ENCODE results near the gene ADAMTS8.
"Not testable (repeated sequence)": the region's sequence is repeated elsewhere in the genome, so short reads cannot be mapped to it uniquely, and the experiment has no call there.

ADAMTS8 gene

DNA sequence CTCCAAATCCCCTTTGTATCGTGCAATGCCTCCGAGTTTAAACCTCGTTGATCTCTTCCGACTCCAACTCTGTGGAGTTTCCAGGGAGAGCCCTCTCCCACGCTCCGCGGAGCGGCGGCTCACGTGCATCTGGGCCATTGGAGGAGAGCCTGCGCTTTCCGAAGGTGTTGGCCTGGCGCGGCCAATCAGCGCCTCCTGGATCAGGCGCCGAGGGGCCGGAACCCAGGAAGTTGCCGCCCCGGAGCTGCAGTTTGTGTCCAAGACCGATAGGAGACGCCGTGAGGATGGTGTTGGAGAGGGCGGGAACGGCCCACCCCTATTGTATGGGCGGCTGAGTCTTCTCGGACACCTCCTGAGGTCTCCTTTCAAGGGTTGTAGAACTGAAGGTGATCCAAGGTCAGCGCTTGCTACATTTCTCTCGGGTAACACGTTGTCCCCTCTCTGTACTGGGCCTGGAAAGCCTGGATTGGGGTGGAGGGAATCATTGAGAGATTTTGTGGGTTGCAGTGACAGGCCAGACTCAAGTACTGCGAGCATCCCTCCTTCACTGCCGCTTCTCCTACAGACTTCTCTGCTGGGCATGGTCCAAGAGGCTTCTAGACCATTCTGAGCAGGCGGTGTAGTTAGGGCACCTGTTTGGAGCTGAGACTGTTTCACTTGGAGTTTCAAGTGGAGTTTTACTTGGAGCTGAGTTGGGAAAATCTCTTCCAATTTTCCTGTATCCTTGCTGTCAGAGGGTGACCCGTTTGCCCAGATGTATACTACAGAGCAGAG lies 21.8 kb upstream of the ADAMTS8 start:
- H3K4me1 Mint-ChIP-seq: peaks cover 6% of the 10 kb centered on the region
- no peaks in the 10 kb centered on the region for H3K36me3 Mint-ChIP-seq
- H3K4me3 Mint-ChIP-seq: peak overlapping the region; percentile 26
- H3K27ac Mint-ChIP-seq: no peak overlapping the region
- H3K9me3 Mint-ChIP-seq: no peaks in the 10 kb centered on the region
- DNase-seq (ENCODE audit: low spot score in 2 of 2): no peak
- no peak for ATAC-seq

- Mint-ChIP-seq H3K9me3 (no peaks in the 10 kb centered on the region), H3K4me1 (peaks cover 6% of the 10 kb centered on the region), H3K27ac (no peak overlapping the region), H3K36me3 (no peaks in the 10 kb centered on the region), H3K4me3 (peak overlapping the region; percentile 63)
- no peak for ATAC-seq
- no peak for DNase-seq (ENCODE audit: low spot score in 2 of 2)
Measured at GRCh38 chr11:130449310-130449990, 21.0 kb upstream of the ADAMTS8 start.

- Mint-ChIP-seq H3K27ac (no peak within 1 kb of the TSS), H3K4me1 (peaks cover 6% of the 10 kb centered on the region), H3K9me3 (no peaks in the 10 kb centered on the region), H3K4me3 (peak within 1 kb of the TSS; percentile 63), H3K36me3 (no peaks in the 10 kb centered on the region)
- DNase-seq (ENCODE audit: low spot score in 2 of 2) (peak in 1 of 2 donors; percentile 69), ATAC-seq (peak; percentile 77)
Measured at GRCh38 chr11:130448416-130449309, 20.3 kb upstream of the ADAMTS8 start, which contains the start of gene ADAMTS15. Gene ADAMTS15 (plus strand): TSS chr11:130448645. CDS start chr11:130448974, 329 bp downstream.

GRCh38 chr11:130448039-130448415 lies 19.6 kb upstream of the ADAMTS8 start:
- no peak for DNase-seq (ENCODE audit: low spot score in 2 of 2)
- H3K4me3 Mint-ChIP-seq: peak overlapping the region; percentile 63
- no peaks in the 10 kb centered on the region for H3K36me3 Mint-ChIP-seq
- no peak for ATAC-seq
- H3K9me3 Mint-ChIP-seq: no peaks in the 10 kb centered on the region
- peaks cover 6% of the 10 kb centered on the region for H3K4me1 Mint-ChIP-seq
- H3K27ac Mint-ChIP-seq: no peak overlapping the region

DNA sequence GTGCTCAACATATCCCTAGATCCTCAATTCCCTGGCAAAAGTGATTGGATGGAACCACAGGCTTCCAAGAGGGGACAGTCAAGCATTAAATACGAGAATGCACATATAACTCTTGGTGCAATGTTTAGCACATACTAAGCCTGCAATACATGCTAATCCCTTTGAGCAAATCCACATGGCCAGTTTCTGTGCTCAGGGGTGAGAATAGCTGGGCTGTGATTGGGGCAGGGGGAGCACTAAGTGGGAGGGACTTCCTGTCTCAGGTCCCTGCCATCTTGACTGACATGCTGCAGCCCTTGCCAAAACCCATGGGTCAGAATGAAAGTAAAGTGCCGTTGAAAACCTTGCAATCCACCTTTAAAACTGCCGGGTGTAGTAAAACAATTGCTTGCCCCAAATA lies 17.4 kb upstream of the ADAMTS8 start:
- Mint-ChIP-seq H3K27ac (no peak overlapping the region), H3K9me3 (no peaks in the 10 kb centered on the region), H3K36me3 (no peaks in the 10 kb centered on the region), H3K4me3 (no peak overlapping the region), H3K4me1 (peaks cover 6% of the 10 kb centered on the region)
- no peak for DNase-seq (ENCODE audit: low spot score in 2 of 2)
- no peak for ATAC-seq

- H3K27ac Mint-ChIP-seq: no peak overlapping the region
- H3K9me3 Mint-ChIP-seq: no peaks in the 10 kb centered on the region
- ATAC-seq (no peak), DNase-seq (ENCODE audit: low spot score in 2 of 2) (no peak)
- no peak overlapping the region for H3K4me3 Mint-ChIP-seq
- H3K36me3 Mint-ChIP-seq: no peaks in the 10 kb centered on the region
- H3K4me1 Mint-ChIP-seq: peaks cover 21% of the 10 kb centered on the region
Measured at GRCh38 chr11:130442737-130443136, 14.3 kb upstream of the ADAMTS8 start.

GRCh38 chr11:130441719-130442118 lies 13.3 kb upstream of the ADAMTS8 start:
- no peak for ATAC-seq
- Mint-ChIP-seq H3K4me3 (no peak overlapping the region), H3K36me3 (no peaks in the 10 kb centered on the region)

GRCh38 chr11:130439876-130440275 lies 11.5 kb upstream of the ADAMTS8 start:
- H3K36me3 Mint-ChIP-seq: no peaks in the 10 kb centered on the region

More at GRCh38 chr11:130441719-130442118, 13.3 kb upstream of the ADAMTS8 start:
- Mint-ChIP-seq H3K9me3 (no peaks in the 10 kb centered on the region), H3K27ac (no peak overlapping the region), H3K4me1 (peaks cover 21% of the 10 kb centered on the region)
- no peak for DNase-seq (ENCODE audit: low spot score in 2 of 2)

GRCh38 chr11:130439160-130439519 lies 10.7 kb upstream of the ADAMTS8 start:
- Mint-ChIP-seq H3K4me1 (peaks cover 21% of the 10 kb centered on the region), H3K9me3 (no peaks in the 10 kb centered on the region), H3K36me3 (no peaks in the 10 kb centered on the region), H3K27ac (peak overlapping the region; percentile 50), H3K4me3 (peak overlapping the region; percentile 3)
- peak; percentile 66 for ATAC-seq
- no peak for DNase-seq (ENCODE audit: low spot score in 2 of 2)

More at GRCh38 chr11:130439876-130440275, 11.5 kb upstream of the ADAMTS8 start:
- peaks cover 21% of the 10 kb centered on the region for H3K4me1 Mint-ChIP-seq
- no peak overlapping the region for H3K27ac Mint-ChIP-seq
- no peak for ATAC-seq
- DNase-seq (ENCODE audit: low spot score in 2 of 2): no peak
- no peak overlapping the region for H3K4me3 Mint-ChIP-seq
- H3K9me3 Mint-ChIP-seq: no peaks in the 10 kb centered on the region

DNA sequence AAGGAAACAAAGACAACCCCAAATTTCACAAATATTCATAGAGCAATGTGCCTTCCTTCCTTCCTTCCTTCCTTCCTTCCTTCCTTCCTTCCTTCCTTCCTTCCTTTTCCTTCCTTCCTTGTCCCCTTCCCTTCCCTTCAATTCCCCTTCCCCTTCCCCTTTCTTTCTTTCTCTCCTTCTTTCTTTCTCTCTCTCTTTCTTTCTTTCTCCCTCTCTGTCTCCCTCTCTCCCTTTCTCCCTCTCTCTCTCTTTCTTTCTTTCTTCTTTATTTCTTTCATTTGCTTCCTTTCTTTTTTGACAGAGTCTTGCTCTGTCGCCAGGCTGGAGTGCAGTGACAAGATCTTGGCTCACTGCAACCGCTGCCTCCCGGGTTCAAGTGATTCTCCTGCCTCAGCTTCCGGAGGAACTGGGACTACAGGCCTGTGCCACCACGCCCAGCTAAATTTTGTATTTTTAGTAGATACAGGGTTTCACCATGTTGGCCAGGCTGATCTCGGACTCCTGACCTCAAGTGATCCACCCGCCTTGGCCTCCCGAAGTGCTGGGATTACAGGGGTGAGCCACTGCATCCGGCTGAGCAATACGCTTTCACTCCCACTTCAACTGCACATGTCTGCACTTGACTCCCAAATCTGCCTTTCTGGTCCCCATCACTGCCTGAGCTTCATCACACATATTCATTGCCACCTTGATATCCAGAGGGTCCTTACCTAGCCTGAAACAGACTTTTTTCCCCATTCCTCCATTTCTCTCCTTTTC lies 10.2 kb upstream of the ADAMTS8 start:
- Mint-ChIP-seq H3K4me1 (peaks cover 21% of the 10 kb centered on the region), H3K27ac (peak overlapping the region; percentile 50), H3K4me3 (peak overlapping the region; percentile 3)
- H3K36me3 Mint-ChIP-seq; H3K9me3 Mint-ChIP-seq; DNase-seq (ENCODE audit: low spot score in 2 of 2): not testable (repeated sequence)
- ATAC-seq: peak; percentile 4

GRCh38 chr11:130437848-130438247 lies 9.4 kb upstream of the ADAMTS8 start:
- no peak overlapping the region for H3K27ac Mint-ChIP-seq
- peaks cover 21% of the 10 kb centered on the region for H3K4me1 Mint-ChIP-seq
- ATAC-seq (no peak), DNase-seq (ENCODE audit: low spot score in 2 of 2) (no peak)
- no peaks in the 10 kb centered on the region for H3K9me3 Mint-ChIP-seq
- no peak overlapping the region for H3K4me3 Mint-ChIP-seq
- H3K36me3 Mint-ChIP-seq: no peaks in the 10 kb centered on the region

DNA sequence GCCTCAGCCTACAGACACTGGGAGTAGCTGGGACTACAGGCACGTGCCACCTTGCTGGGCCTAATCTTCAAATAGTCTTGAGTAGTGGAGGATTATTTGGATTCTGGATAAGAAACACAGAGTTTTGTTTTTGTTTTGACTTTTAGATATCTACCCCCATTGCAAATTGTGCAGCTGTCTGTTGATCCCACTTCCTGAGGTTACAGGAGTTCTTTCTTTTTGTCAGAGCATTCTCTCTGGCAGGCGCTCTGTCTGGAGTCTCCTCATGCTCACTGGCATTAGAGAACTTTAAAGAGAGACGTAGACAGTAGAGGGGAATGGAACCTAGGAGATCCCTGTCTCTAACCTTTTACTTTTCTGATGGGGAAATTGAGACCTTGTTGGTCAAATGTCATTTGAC lies 7.8 kb upstream of the ADAMTS8 start:
- Mint-ChIP-seq H3K9me3 (no peaks in the 10 kb centered on the region), H3K4me3 (no peak overlapping the region), H3K27ac (no peak overlapping the region), H3K36me3 (no peaks in the 10 kb centered on the region), H3K4me1 (peaks cover 21% of the 10 kb centered on the region)
- ATAC-seq (no peak), DNase-seq (ENCODE audit: low spot score in 2 of 2) (no peak)

GRCh38 chr11:130435671-130436070 lies 7.3 kb upstream of the ADAMTS8 start:
- Mint-ChIP-seq H3K4me3 (no peak overlapping the region), H3K9me3 (no peaks in the 10 kb centered on the region), H3K36me3 (no peaks in the 10 kb centered on the region), H3K4me1 (peaks cover 21% of the 10 kb centered on the region), H3K27ac (no peak overlapping the region)
- ATAC-seq (no peak), DNase-seq (ENCODE audit: low spot score in 2 of 2) (no peak)

DNA sequence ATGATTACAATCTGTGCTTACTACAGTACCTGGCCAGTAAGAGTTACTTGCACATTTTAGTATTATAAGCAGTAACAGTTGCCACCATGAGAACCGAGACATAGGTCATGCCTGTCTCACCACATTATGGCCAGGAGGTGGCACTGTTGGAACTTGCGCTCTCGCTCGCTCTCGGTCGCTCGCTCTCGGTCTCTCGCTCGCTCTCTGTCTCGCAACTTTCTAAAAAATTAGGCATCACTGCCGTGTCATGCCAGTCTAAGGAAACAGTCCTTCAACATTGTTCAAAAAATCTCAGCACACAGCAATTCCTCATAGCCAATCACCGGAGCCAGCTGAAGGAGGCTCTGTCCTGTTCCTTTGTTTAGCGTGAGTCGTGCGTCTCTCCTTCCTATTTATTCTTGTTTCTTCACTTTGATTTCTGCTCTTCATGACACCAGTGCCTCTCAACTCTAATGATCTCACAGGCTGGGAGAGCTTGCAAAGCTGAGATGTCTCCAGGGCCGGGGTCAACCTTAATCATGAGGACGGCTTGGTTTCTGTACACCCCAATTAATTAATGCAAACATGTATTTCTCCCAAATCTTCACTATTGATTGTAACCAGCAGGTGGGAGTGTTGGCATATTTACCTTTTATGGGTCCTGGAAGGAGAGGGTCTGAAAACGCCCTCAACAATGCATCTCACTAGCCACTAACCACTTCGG lies 6.3 kb upstream of the ADAMTS8 start:
- Mint-ChIP-seq H3K27ac (no peak overlapping the region), H3K9me3 (no peaks in the 10 kb centered on the region), H3K4me3 (no peak overlapping the region), H3K4me1 (peaks cover 15% of the 10 kb centered on the region), H3K36me3 (no peaks in the 10 kb centered on the region)
- DNase-seq (ENCODE audit: low spot score in 2 of 2) (peak; percentile 55 to 79), ATAC-seq (peak; percentile 84)
